IMR-90 (cell line): Measurements from ENCODE around the gene RNF223. TPM values are rescaled to one million over a fixed set of nuclear protein-coding genes. Genes with fewer than 3 reads are reported as not detected.

Experiments used
- ATAC-seq: fragments of 200-7000 bp; cut with Tn5 transposase; 2 replicates; pipeline ENCODE4 v1.9.1; 2020; ENCODE audit warnings: low read depth, mild to moderate bottlenecking, moderate library complexity
- BruUV-seq: library from RNA; stranded (reverse); fragments of 400-500 nt; replicated peaks from 2 replicates; lab custom pipeline; 2021; lab: Mats Ljungman, UMichigan
- CTCF ChIA-PET: fragments of 300-600 bp; formaldehyde crosslinking; extraction: SDS; loops from one replicate; lab custom pipeline; 2021; ENCODE audit warnings: antibody characterized with exemption; lab: Yijun Ruan, JAX
- POLR2A ChIA-PET: fragments of 300-600 bp; sonication (Branson Sonifier 250); formaldehyde crosslinking; loops from one replicate; lab custom pipeline; 2022; ENCODE audit warnings: antibody characterized with exemption; ENCODE audit not compliant: unreplicated experiment; lab: Charles Lee
- DNase-seq: peaks from one replicate; pipeline ENCODE4 v3.0.0; 2013
- H2AFZ ChIP-seq: replicated peaks from 2 replicates; pipeline ENCODE3; 2013; ENCODE audit warnings: low read length, mild to moderate bottlenecking; ENCODE audit not compliant: poor library complexity
- H2AK5ac ChIP-seq: 2 replicates; pipeline ENCODE4 v1.6.1; 2013; ENCODE audit warnings: low read depth, low read length, inconsistent platforms
- H2AK9ac ChIP-seq: replicated peaks from 2 replicates; pipeline ENCODE3; 2013; ENCODE audit warnings: mild to moderate bottlenecking, low read depth, low read length, moderate library complexity; ENCODE audit not compliant: poor library complexity
- H2BK120ac ChIP-seq: 2 replicates; pipeline ENCODE4 v1.6.1; 2013; ENCODE audit warnings: low read depth, low read length, inconsistent platforms
- H2BK15ac ChIP-seq: 3 replicates; pipeline ENCODE4 v1.6.1; 2013; ENCODE audit warnings: low read depth, low read length, inconsistent platforms
- H2BK20ac ChIP-seq: 2 replicates; pipeline ENCODE4 v1.6.1; 2013; ENCODE audit warnings: low read depth, mild to moderate bottlenecking, inconsistent platforms, low read length, moderate library complexity
- H2BK5ac ChIP-seq: 2 replicates; pipeline ENCODE4 v1.6.1; 2013; ENCODE audit warnings: mild to moderate bottlenecking, low read depth, low read length, inconsistent platforms; ENCODE audit not compliant: poor library complexity, severe bottlenecking
- H3K14ac ChIP-seq: replicated peaks from 2 replicates; pipeline ENCODE4 v1.6.1; 2013; ENCODE audit warnings: low read depth, low read length, inconsistent platforms
- H3K18ac ChIP-seq: 2 replicates; pipeline ENCODE4 v1.6.1; 2013; ENCODE audit warnings: low read depth, low read length, control low read depth
- H3K23ac ChIP-seq: 2 replicates; pipeline ENCODE4 v1.6.1; 2013; ENCODE audit warnings: low read depth, low read length, inconsistent platforms
- H3K27ac ChIP-seq: 2 replicates; pipeline ENCODE4 v1.5.1; 2013; ENCODE audit warnings: mild to moderate bottlenecking, control low read depth, low read length; ENCODE audit not compliant: insufficient read depth
- H3K27me3 ChIP-seq: 2 replicates; pipeline ENCODE4 v1.6.1; 2013; ENCODE audit warnings: low read length; ENCODE audit not compliant: control insufficient read depth, insufficient read depth
- H3K36me3 ChIP-seq: 2 replicates; pipeline ENCODE4 v1.6.1; 2013; ENCODE audit warnings: low read length, mixed read lengths; ENCODE audit not compliant: control insufficient read depth, insufficient read depth
- H3K4ac ChIP-seq: 2 replicates; pipeline ENCODE4 v1.6.1; 2013; ENCODE audit warnings: low read depth, low read length, inconsistent platforms
- H3K4me1 ChIP-seq: 2 replicates; pipeline ENCODE4 v1.6.1; 2013; ENCODE audit warnings: low read length, mixed read lengths; ENCODE audit not compliant: control insufficient read depth, insufficient read depth
- H3K4me2 ChIP-seq: 2 replicates; pipeline ENCODE4 v1.6.1; 2013; ENCODE audit warnings: low read depth, mild to moderate bottlenecking, control low read depth, low read length, moderate library complexity
- H3K4me3 ChIP-seq: 2 replicates; pipeline ENCODE4 v1.5.1; 2013; ENCODE audit warnings: low read depth, mild to moderate bottlenecking, control low read depth, low read length, moderate library complexity; ENCODE audit not compliant: insufficient read depth
- H3K56ac ChIP-seq: 2 replicates; pipeline ENCODE4 v1.6.1; 2013; ENCODE audit warnings: low read length, inconsistent platforms; ENCODE audit not compliant: insufficient read depth; ENCODE audit errors: extremely low read depth
- H3K79me1 ChIP-seq, 2 experiments: 2 replicates each; pipeline ENCODE4 v1.6.1; 2013; ENCODE audit warnings: low read length in 2 of 2, inconsistent platforms in 1 of 2, low read depth in 1 of 2
- H3K9ac ChIP-seq: 2 replicates; pipeline ENCODE4 v1.6.1; 2013; ENCODE audit warnings: low read depth, low read length, control low read depth
- H3K9me1 ChIP-seq: 2 replicates; pipeline ENCODE4 v1.6.1; 2013; ENCODE audit warnings: low read length, inconsistent platforms; ENCODE audit not compliant: insufficient read depth
- H3K9me3 ChIP-seq: 2 replicates; pipeline ENCODE4 v1.6.1; 2013; ENCODE audit warnings: low read length; ENCODE audit not compliant: control insufficient read depth, insufficient read depth
- H4K20me1 ChIP-seq: 2 replicates; pipeline ENCODE4 v1.6.1; 2013; ENCODE audit warnings: low read length, inconsistent platforms; ENCODE audit not compliant: insufficient read depth
- H4K5ac ChIP-seq: 2 replicates; pipeline ENCODE4 v1.6.1; 2013; ENCODE audit warnings: mild to moderate bottlenecking, low read depth, low read length, control low read depth
- H4K8ac ChIP-seq, 2 experiments: 2 replicates each; pipeline ENCODE4 v1.6.1; 2013; ENCODE audit warnings: low read depth in 2 of 2, low read length in 2 of 2, control low read depth in 1 of 2, inconsistent platforms in 1 of 2
- H4K91ac ChIP-seq: 2 replicates; pipeline ENCODE4 v1.6.1; 2013; ENCODE audit warnings: low read depth, low read length, inconsistent platforms; ENCODE audit not compliant: insufficient read depth
- BHLHE40 ChIP-seq: fragments of 150-350 bp; IDR thresholded peaks from 2 replicates; pipeline ENCODE4 v1.6.1; 2016; ENCODE audit warnings: mild to moderate bottlenecking, low read depth, low read length
- MAFK ChIP-seq: IDR thresholded peaks from 2 replicates; pipeline ENCODE4 v1.6.1; 2012; ENCODE audit warnings: low read depth, low read length, improper control_type of control experiment
- POLR2A ChIP-seq: IDR thresholded peaks from 2 replicates; pipeline ENCODE4 v1.6.1; 2012; ENCODE audit warnings: mild to moderate bottlenecking, low read depth, low read length
- USF2 ChIP-seq: fragments of 150-350 bp; IDR thresholded peaks from 2 replicates; pipeline ENCODE4 v1.6.1; 2017; ENCODE audit warnings: mild to moderate bottlenecking, antibody characterized with exemption, low read length, low read depth
- WGBS, 2 experiments: methylation state at CpG; one replicate each; pipeline versions ENCODE4 v1.1.5 to v1.1.7; 2013; ENCODE audit warnings: missing lambda C conversion rate in 2 of 2; ENCODE audit not compliant: insufficient read length in 1 of 2; ENCODE audit errors: extremely low coverage in 2 of 2; 5-methylcytosine and 5-hydroxymethylcytosine counted together
- dilution Hi-C: fragments of 300-500 bp; cut with HindIII; formaldehyde crosslinking; loops from one replicate; pipeline ENCODE4 v1.14.3; 2018; ENCODE audit warnings: low sequenced_read_pairs; ENCODE audit not compliant: unreplicated experiment
- in situ Hi-C: fragments of 300-500 bp; cut with MboI; formaldehyde crosslinking; loops from 3 replicates; pipeline ENCODE4 v1.14.3; 2019; ENCODE audit warnings: low sequenced_read_pairs, inconsistent platforms, mixed read lengths
- intact Hi-C: fragments of 100-400 bp; cut with micrococcal nuclease; formaldehyde crosslinking; loops from 2 replicates; pipeline ENCODE4 v1.10.0; 2022
- polyA plus RNA-seq, 3 experiments: library from polyadenylated mRNA; depleted of rRNA; stranded (reverse); fragments of >200 nt; gene quantifications; 2 replicates each; pipeline ENCODE4 v1.2.3, GENCODE V29; 2012; ENCODE audit warnings: low replicate concordance in 1 of 3
- total RNA-seq: library from RNA; depleted of rRNA; stranded (reverse); fragments of >200 nt; gene quantifications from 2 replicates; pipeline ENCODE4 v1.2.3, GENCODE V29; 2012

RNF223 gene
- total and polyA plus RNA-seq, 2 of the 4 experiments (the other 2 are of a cell fraction), result not detected

GRCh38 chr1:1120866-1121591 lies 46.9 kb upstream of the RNF223 start:
- Histone ChIP-seq H2BK120ac (no peak overlapping the region), H3K14ac (no peak overlapping the region), H3K79me1 (no peaks in the 10 kb centered on the region), H2AK5ac (no peak overlapping the region), H4K91ac (no peak overlapping the region), H3K27ac (no peak overlapping the region), H2BK15ac (no peak overlapping the region), H4K8ac (no peak overlapping the region), H2AFZ (no peak overlapping the region), H3K9me1 (peaks cover 9% of the 10 kb centered on the region), H3K9ac (no peak overlapping the region), H3K36me3 (no peaks in the 10 kb centered on the region), H2BK5ac (no peak overlapping the region), H3K4me2 (no peak overlapping the region), H2BK20ac (no peak overlapping the region), H2AK9ac (no peak overlapping the region), H3K9me3 (0 out of 2 replicates have a peak, but pooled peaks cover 3% of the 10 kb centered on the region), H3K4me1 (0 out of 2 replicates have a peak, but pooled peaks cover 1% of the 10 kb centered on the region), H3K4me3 (no peak overlapping the region), H3K18ac (no peak overlapping the region), H3K56ac (no peak overlapping the region), H3K23ac (no peak overlapping the region), H3K27me3 (no peaks in the 10 kb centered on the region; the same call in 1 of the 2 replicates), H4K20me1 (no peaks in the 10 kb centered on the region), H4K5ac (no peak overlapping the region), H3K4ac (no peak overlapping the region)
- ATAC-seq, result no peak
- ChIA-PET POLR2A (no interaction called here), CTCF (interaction anchor here (0.7 to 2.0 kb wide), 4 partner anchors 110 to 171 kb away, joined by 3 to 11 read pairs (median 5); partner anchors contain the start of genes B3GALT6 and SDF4)
- no TSS peak for BruUV-seq
- in situ Hi-C loops, result no loop called here
- dilution Hi-C loops, result no loop called here
- DNase-seq, result no peak
- intact Hi-C loops, result loop anchor here (5.0 kb wide), 1 partner anchor 186 kb away; the partner anchor contains the start of genes ACAP3 and PUSL1
- no peak for TF ChIP-seq BHLHE40
- no peak for TF ChIP-seq POLR2A
- TF ChIP-seq USF2, result no peak
- TF ChIP-seq MAFK, result no peak
- WGBS, 2 experiments, result 81% methylated on average over 9 of the region's 25 CpGs; no CpG with 5 or more reads in 1 of the 2 experiments
